Renal cortical epithelial cell (primary cell): Measurements from ENCODE around the gene F2RL2. TPM values are rescaled to one million over a fixed set of nuclear protein-coding genes. Genes with fewer than 3 reads are reported as not detected.

Experiments used
- DNase-seq: peaks from one replicate; pipeline ENCODE4 v3.0.0-alpha.2; 2011; ENCODE audit warnings: low read depth
- total RNA-seq: library from RNA; depleted of rRNA; stranded (reverse); fragments of >200 nt; gene quantifications from 2 replicates; pipeline ENCODE4 v1.2.3, GENCODE V29; 2014

The F2RL2 gene, protein sequence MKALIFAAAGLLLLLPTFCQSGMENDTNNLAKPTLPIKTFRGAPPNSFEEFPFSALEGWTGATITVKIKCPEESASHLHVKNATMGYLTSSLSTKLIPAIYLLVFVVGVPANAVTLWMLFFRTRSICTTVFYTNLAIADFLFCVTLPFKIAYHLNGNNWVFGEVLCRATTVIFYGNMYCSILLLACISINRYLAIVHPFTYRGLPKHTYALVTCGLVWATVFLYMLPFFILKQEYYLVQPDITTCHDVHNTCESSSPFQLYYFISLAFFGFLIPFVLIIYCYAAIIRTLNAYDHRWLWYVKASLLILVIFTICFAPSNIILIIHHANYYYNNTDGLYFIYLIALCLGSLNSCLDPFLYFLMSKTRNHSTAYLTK
- total RNA-seq = 0.17 and 0.99 TPM in 2 replicates

- peak; percentile 92 for DNase-seq
Observed at GRCh38 chr5:76622973-76623596, at the start of gene F2RL2. Gene F2RL2, minus strand, starts transcription at chr5:76623403. Its CDS starts 173 bp downstream, at chr5:76623230.

DNA sequence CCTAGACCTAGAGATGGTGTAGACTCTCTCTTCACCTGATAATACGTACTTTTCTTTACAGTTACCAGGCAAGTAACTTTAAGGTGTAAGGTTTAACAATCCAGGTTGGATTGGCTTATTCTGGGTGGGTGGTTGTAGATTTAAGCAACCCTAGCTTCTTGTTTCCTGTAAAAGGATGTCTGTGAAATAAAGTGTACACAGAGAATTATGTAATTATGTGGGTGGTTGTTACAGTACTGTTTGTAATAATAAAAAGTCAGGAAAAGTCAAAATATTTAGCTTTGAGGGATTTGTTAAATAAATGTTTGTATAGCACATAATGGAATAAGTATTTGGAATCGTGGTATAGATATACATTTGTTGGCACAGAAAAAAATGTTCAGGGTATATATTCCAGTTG, 49.0 kb upstream of the F2RL2 start:
- no peak for DNase-seq

DNA sequence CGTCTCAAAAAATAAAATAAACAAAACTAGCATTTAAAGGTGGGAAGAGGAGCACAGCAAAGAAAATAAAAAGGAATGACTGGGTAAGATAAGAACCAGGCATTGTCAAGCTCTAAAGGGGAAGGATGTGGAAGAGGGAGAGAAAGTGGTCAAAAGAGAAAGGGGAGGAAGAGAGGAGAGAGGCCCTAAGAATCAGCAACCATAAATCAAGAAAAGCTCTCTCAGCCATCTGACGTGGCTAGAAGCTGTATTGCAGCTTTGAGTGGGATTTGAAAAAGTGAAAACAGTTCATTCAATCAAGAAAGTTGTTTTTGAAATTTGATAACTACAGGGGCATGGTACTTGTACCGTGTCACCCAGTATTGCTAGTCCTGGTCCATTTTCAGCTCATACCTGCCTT, 47.3 kb upstream of the F2RL2 start:
- DNase-seq = no peak

- peak; percentile 46 for DNase-seq
Observed at GRCh38 chr5:76669245-76669644, 46.0 kb upstream of the F2RL2 start.

DNA sequence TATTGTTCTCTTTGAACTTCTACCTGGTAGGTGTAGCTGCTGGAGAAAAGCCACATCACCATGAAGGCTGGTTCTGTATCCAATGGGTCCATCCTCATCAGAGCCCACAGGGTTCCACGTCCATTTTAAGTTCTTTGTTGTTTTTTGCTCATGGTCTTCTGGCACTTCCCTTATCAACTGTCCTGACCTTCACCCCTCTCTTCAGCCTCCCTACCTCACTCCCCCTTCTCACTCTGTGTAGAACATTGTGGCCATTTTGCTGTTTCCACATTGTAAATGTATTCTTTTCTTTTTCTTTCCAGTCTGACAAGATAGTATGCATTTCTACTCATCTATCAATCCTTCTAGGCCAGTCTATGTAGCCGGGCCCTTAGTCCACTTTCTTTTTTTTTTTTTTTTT, 44.3 kb upstream of the F2RL2 start:
- DNase-seq = no peak

GRCh38 chr5:76664079-76664478, 40.9 kb upstream of the F2RL2 start:
- DNase-seq = no peak

DNA sequence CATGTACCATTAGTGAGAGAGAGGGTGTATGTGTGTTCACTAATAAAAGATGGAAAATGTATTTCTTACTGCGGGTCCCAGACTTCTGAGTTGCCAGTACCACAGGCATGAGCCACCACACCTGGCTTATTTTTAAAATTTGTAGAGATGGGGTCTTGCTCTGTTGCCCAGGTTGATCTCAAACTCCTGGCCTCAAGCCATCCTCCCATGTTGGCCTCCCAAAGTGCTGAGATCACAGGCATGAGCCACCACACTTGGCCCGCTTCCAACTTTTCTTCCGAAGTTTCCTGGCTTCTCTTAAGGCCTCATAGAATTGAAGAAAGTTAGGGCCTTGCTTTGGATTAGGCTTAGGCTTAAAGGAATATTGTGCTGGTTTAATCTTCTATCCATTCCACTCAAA, 40.4 kb upstream of the F2RL2 start:
- no peak for DNase-seq

DNA sequence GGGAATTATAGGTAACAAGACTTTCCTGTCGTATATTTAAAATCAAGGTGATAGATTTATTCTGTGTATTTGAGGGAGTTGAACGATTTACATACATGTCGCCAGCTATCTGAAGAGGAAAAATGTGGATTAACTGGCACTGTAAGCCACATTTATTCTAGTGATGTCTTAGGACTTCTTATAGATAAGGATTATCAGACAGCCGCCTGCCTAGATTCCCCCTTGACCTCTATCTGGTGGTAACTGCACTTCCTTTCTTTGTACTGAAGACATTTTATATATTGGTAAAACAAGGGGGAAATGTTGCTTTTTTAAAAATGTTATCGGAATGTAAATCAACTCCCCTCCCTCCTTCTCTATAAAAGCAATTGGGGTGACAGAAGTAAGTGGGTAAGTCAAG, 39.3 kb upstream of the F2RL2 start:
- DNase-seq = no peak

DNA sequence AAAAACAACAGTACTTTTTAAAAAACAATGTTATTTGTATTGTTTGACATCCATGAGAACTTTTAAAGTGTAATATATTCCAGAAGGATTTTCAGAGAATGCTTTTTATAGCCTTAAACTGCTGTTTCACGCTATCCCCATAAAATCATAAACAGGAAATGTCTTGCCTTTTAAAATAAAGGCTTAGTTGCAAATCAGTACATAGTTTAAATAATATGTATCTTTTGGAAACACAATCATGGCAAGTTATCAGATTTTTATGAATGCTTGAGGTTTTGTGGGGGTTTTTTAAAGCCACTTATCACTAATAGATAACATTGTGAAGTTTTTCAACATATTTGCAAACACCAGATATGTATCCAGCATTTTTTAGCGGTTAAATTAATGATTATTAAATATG, 37.2 kb upstream of the F2RL2 start:
- no peak for DNase-seq

DNA sequence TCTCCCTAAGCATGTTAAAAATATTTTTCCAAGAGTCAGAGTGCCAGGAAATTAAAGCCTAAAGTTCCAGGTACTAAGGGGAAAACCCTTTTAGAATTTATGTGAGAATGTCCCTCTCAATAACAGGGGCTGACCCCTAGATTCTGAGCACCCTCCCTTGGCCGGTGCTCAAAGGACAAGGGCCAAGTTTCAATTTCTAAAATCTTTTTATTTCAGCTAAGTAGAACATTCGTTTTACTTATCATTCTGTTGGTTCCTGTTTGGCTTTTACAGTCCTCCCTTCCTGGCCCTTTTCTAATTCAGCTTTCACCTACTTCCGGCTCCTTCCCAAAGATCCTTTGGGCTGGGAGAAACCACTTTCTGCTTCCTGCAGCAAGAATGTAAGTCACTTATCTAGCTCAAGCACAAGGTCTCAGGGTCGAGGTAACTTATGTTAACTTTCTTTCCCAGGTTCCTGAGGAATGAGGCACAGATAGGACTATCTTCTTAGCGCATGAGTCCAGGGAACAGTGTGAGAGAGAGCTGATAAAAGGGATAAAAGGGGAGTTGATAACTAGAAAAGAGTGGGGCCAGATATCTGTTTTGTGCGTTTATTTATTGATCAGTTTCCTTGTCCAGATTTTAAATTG, 34.6 kb upstream of the F2RL2 start:
- DNase-seq = no peak

DNA sequence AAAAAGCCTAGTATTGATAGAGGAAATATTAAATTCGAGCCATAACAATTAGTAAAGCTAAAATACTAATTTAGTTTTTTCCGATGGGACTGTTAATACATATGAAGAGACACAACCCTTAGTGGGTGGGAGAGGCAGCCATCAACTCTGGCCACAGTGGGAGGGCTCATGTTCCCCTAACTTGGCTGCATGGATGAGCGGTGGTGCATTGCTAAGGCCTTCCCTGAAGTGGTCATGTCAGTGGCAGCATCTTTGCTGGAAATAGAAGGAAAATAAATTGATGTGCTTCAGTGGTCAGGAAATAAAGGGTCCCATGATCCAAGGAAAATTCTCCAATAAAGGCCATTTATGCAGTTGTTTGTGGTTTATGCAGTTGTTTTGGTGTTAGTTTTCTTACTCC, 33.9 kb upstream of the F2RL2 start:
- peak; percentile 36 for DNase-seq

- DNase-seq = no peak
Observed at GRCh38 chr5:76652809-76653414, 29.7 kb upstream of the F2RL2 start.

- DNase-seq = no peak
Observed at GRCh38 chr5:76649140-76649539, 25.9 kb upstream of the F2RL2 start.

DNA sequence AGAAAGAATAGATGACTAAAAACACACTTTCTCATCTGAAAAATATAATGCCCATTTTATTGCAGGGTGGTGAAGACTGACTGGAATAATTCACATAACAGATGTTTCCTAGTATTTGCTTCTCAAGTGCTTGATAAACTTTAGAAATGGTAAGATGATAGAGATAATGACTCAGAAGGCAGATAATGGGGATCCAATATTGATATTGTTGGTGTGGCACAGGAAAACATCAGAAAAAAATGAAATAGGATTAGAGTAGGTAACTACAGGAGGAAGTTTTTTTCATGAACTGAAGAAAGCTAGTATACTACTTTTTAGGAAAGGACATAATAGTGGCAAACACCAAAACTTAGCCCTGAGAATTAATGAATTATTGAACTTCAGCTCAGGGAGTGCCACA, 20.2 kb upstream of the F2RL2 start:
- no peak for DNase-seq

DNA sequence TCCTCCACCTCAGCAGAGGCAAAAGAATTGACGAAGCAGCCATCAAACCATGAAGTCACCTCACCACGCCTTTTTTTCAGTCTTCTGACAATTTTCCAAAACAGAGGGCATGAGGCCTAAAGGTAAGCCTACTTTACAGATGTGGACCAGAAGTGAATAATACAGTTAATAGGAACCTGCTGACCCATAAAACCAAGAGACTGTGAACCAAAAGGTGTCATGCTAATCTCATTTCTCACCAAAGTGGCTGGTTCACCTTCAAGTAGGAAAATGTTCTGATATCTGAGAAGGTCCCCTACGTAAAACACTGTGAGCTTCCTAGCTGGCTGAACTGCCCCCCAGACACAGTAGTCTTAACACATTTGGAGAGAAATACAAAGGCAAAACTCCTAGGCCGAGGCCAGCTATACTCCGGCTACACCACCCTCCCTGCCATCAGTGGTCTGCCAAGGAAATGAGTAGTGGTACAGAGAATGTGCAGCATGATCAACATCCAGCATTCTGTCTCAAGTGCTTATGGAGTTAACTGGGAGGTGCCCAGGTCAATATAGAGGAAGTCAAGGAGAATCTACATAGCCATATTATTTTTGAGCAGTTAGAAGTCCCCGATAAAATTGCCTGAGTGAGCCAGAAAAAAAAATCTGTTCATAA, 19.3 kb upstream of the F2RL2 start:
- DNase-seq = no peak

- DNase-seq = peak; percentile 72
Observed at GRCh38 chr5:76641514-76642120, 18.4 kb upstream of the F2RL2 start.

DNA sequence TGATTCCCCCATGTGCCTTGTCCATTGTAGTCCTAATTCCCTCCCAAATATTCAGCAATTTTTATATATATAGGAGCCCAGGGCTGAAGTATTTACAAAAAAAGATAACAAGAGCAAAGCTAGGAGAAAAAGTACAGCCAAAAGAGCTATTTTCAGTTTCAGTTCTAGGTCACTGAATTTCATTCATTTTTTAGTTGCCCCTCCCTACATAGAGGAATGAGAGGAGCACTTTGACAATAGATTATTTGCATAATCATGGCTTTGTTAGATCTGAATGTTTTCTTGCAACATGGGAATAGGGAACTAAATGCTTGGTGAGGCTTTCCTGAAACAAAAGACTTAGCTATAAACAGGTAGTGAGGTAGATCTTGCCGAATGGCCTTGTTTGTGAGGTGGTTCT, 15.3 kb upstream of the F2RL2 start:
- peak; percentile 18 for DNase-seq

DNA sequence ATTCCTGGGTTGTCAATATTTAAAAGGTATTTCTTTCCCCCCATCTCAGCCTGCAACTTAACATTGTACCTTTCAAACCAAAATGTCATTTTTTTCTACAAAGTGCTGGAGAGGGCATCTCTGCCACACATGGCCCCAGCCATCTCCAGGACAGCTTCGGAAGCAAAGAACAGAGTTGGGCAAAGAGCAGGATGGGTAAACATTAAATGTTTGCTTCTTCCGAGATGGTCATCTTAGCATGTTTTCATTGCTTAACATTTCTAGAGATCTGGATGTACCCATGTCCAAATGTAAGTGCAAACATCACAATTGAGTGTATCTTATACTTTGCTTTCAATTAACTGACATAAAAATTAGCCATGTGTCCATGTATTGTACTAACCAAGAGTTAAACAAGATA, 14.3 kb upstream of the F2RL2 start:
- DNase-seq = no peak

GRCh38 chr5:76634661-76635060, 11.5 kb upstream of the F2RL2 start:
- no peak for DNase-seq

DNA sequence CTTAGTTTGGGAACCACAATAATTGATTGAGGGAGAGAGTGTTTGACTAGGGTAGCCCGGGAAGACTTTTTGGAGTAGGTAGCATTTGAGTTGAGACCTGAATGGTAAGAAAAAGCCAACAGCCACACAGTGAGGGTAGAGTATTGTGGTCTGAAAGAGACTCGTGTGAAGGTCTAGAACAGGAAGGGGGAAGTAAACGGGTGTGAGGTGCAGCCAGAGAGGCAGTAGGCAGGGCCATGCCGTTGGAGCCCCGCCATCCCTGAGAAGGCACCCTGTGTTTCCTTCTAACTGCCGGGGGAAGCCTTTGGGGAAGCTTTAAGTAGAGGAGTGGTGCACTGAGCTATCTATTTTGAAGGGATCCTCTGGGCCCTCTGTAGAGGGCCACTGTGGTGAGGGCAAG, 3.5 kb upstream of the F2RL2 start:
- DNase-seq = no peak

- no peak for DNase-seq
Observed at GRCh38 chr5:76625087-76625815, 2.0 kb upstream of the F2RL2 start.
